Liver (tissue), 3 donors: ENCODE results near the gene TAS2R9.
"Not testable (repeated sequence)": the region's sequence is repeated elsewhere in the genome, so short reads cannot be mapped to it uniquely, and the experiment has no call there.

Experiments used
- FOXA1 ChIP-seq: IDR thresholded peaks from 2 replicates; pipeline ENCODE4 v1.6.1; 2016; ENCODE audit warnings: antibody characterized with exemption
- FOXA2 ChIP-seq: IDR thresholded peaks from 2 replicates; pipeline ENCODE4 v1.6.1; 2016; ENCODE audit warnings: antibody characterized with exemption
- GABPA ChIP-seq, 2 donors: IDR thresholded peaks in 1 of 2; conservative IDR thresholded peaks in 1 of 2; 2 replicates each; pipeline ENCODE4 v1.6.1; 2016; ENCODE audit warnings: antibody characterized with exemption in 2 of 2, mild to moderate bottlenecking in 1 of 2, moderate library complexity in 1 of 2
- HNF4G ChIP-seq: IDR thresholded peaks from 2 replicates; pipeline ENCODE4 v1.6.1; 2016; ENCODE audit warnings: antibody characterized with exemption
- JUND ChIP-seq, 2 donors: IDR thresholded peaks; 2 replicates each; pipeline ENCODE4 v1.6.1; 2016; ENCODE audit warnings: antibody characterized with exemption in 2 of 2
- MAX ChIP-seq: IDR thresholded peaks from 2 replicates; pipeline ENCODE4 v1.6.1; 2016; ENCODE audit warnings: antibody characterized with exemption
- RAD21 ChIP-seq, 2 donors: IDR thresholded peaks; 2 replicates each; pipeline ENCODE4 v1.6.1; 2016; ENCODE audit warnings: antibody characterized with exemption in 2 of 2, mild to moderate bottlenecking in 2 of 2
- REST ChIP-seq: IDR thresholded peaks from 2 replicates; pipeline ENCODE4 v1.6.1; 2016; ENCODE audit warnings: antibody characterized with exemption, mild to moderate bottlenecking
- TAF1 ChIP-seq: conservative IDR thresholded peaks from 2 replicates; pipeline ENCODE4 v1.6.1; 2016; ENCODE audit warnings: antibody characterized with exemption, mild to moderate bottlenecking
- YY1 ChIP-seq: IDR thresholded peaks from 2 replicates; pipeline ENCODE4 v1.6.1; 2016; ENCODE audit warnings: antibody characterized with exemption, mild to moderate bottlenecking
- TF ChIP-seq, protein P1 (sequence below): fragments of 150-350 bp; IDR thresholded peaks from 2 replicates; pipeline ENCODE4 v1.5.1; 2017; ENCODE audit warnings: improper control_type of control experiment, low read depth, low read length; ENCODE audit not compliant: missing input control
- donor health status: healthy.
- donor health status: healthy.

GRCh38 chr12:10791769-10792168 is 18.2 kb downstream of the TAS2R9 start:
- TF ChIP-seq, protein P1, sequence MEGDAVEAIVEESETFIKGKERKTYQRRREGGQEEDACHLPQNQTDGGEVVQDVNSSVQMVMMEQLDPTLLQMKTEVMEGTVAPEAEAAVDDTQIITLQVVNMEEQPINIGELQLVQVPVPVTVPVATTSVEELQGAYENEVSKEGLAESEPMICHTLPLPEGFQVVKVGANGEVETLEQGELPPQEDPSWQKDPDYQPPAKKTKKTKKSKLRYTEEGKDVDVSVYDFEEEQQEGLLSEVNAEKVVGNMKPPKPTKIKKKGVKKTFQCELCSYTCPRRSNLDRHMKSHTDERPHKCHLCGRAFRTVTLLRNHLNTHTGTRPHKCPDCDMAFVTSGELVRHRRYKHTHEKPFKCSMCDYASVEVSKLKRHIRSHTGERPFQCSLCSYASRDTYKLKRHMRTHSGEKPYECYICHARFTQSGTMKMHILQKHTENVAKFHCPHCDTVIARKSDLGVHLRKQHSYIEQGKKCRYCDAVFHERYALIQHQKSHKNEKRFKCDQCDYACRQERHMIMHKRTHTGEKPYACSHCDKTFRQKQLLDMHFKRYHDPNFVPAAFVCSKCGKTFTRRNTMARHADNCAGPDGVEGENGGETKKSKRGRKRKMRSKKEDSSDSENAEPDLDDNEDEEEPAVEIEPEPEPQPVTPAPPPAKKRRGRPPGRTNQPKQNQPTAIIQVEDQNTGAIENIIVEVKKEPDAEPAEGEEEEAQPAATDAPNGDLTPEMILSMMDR, result not testable (repeated sequence)
- TF ChIP-seq GABPA (IDR thresholded peaks at IDR 0.05 in 1 of 2, conservative IDR thresholded peaks at IDR 0.05 in 1 of 2); RAD21 (IDR thresholded peaks at IDR 0.05); REST; YY1; JUND (IDR thresholded peaks at IDR 0.05); TAF1; MAX; FOXA1; HNF4G; FOXA2: not testable (repeated sequence)
